ENCODE results near the gene BEND2. TPM values are rescaled to one million over a fixed set of nuclear protein-coding genes. Genes with fewer than 3 reads are reported as not detected.

The BEND2 gene
- total RNA-seq, 1 experiment from 2014 or later = not detected

DNA sequence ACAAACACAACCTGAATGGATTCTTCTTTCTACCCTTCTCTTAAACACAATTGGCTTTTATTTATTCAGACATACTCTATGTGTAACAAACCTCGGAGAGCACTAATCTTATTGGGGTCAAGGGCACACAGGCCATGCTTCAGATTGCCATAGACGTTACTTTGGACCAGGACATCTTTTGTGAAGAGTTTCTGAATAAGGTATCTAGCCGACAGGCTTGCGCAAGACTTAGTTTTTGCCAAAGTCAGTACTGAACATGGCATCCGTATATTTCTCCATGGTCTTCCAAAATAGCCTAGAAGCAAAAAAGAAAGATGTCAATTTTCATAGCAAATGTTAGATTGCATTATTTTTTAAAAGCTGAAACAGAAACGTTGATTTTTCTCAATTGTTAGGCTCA, 49.8 kb downstream of the BEND2 start:
- Histone ChIP-seq H3K27ac (ENCODE audit: low read length) (no peak overlapping the region), H3K36me3 (ENCODE audit: control insufficient read depth, insufficient read depth, low read length) (no peaks in the 10 kb centered on the region), H3K4me1 (ENCODE audit: control insufficient read depth, insufficient read depth, low read length) (no peaks in the 10 kb centered on the region), H3K27me3 (ENCODE audit: control insufficient read depth, insufficient read depth, low read length) (no peaks in the 10 kb centered on the region), H3K9me3 (ENCODE audit: control insufficient read depth, insufficient read depth, low read depth, low read length) (no peaks in the 10 kb centered on the region), H3K4me3 (ENCODE audit: low read depth in 2 of 2, low read length in 2 of 2) (no peak overlapping the region)
- ChIA-PET CTCF (no interaction called here), POLR2A (no interaction called here)
- in situ Hi-C loops (cut with HindIII; ENCODE audit: low pct_unique_long_range_greater_than_20kb, low sequenced_read_pairs) = no loop called here
- intact Hi-C loops (cut with micrococcal nuclease; ENCODE audit: unreplicated experiment) = no loop called here
- no TSS peak for BruUV-seq (replicated peaks)
- ATAC-seq (no peak), DNase-seq (ENCODE audit: low read depth, low spot score) (no peak)
- TF ChIP-seq TCF7L2 (IDR thresholded peaks at IDR 0.05; ENCODE audit: low read depth, low read length) (no peak), POLR2AphosphoS5 (IDR thresholded peaks at IDR 0.05; ENCODE audit: low read depth, low read length) (no peak), SIN3A (IDR thresholded peaks at IDR 0.05; ENCODE audit: borderline replicate concordance, insufficient read depth, low read depth, low read length) (no peak)
- TF ChIP-seq, protein P1, sequence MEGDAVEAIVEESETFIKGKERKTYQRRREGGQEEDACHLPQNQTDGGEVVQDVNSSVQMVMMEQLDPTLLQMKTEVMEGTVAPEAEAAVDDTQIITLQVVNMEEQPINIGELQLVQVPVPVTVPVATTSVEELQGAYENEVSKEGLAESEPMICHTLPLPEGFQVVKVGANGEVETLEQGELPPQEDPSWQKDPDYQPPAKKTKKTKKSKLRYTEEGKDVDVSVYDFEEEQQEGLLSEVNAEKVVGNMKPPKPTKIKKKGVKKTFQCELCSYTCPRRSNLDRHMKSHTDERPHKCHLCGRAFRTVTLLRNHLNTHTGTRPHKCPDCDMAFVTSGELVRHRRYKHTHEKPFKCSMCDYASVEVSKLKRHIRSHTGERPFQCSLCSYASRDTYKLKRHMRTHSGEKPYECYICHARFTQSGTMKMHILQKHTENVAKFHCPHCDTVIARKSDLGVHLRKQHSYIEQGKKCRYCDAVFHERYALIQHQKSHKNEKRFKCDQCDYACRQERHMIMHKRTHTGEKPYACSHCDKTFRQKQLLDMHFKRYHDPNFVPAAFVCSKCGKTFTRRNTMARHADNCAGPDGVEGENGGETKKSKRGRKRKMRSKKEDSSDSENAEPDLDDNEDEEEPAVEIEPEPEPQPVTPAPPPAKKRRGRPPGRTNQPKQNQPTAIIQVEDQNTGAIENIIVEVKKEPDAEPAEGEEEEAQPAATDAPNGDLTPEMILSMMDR (IDR thresholded peaks at IDR 0.05) = no peak
- TF ChIP-seq, protein P2, sequence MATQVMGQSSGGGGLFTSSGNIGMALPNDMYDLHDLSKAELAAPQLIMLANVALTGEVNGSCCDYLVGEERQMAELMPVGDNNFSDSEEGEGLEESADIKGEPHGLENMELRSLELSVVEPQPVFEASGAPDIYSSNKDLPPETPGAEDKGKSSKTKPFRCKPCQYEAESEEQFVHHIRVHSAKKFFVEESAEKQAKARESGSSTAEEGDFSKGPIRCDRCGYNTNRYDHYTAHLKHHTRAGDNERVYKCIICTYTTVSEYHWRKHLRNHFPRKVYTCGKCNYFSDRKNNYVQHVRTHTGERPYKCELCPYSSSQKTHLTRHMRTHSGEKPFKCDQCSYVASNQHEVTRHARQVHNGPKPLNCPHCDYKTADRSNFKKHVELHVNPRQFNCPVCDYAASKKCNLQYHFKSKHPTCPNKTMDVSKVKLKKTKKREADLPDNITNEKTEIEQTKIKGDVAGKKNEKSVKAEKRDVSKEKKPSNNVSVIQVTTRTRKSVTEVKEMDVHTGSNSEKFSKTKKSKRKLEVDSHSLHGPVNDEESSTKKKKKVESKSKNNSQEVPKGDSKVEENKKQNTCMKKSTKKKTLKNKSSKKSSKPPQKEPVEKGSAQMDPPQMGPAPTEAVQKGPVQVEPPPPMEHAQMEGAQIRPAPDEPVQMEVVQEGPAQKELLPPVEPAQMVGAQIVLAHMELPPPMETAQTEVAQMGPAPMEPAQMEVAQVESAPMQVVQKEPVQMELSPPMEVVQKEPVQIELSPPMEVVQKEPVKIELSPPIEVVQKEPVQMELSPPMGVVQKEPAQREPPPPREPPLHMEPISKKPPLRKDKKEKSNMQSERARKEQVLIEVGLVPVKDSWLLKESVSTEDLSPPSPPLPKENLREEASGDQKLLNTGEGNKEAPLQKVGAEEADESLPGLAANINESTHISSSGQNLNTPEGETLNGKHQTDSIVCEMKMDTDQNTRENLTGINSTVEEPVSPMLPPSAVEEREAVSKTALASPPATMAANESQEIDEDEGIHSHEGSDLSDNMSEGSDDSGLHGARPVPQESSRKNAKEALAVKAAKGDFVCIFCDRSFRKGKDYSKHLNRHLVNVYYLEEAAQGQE (IDR thresholded peaks at IDR 0.05; ENCODE audit: insufficient read depth in 1 of 2, low read depth in 2 of 2, low read length in 1 of 2) = no peak

DNA sequence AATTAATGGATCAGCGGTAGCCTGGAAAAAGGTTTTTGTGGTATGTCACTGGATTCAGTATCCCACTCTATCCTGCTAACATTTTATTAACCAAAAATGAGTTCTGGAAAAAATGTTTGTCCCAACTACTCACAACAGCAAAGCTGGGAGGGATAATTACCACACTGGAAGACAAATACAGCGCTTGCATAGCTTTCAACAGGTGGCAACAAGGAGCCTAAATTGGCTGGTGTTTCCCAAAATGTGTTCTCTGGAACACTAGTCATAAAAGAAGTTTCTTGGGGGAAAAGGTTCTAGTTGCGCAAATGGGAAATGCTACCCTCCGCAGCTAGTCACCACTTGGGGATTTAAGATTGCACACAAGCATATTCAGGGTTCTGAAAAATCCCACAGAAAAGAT, 54.6 kb downstream of the BEND2 start:
- in situ Hi-C loops (cut with HindIII; ENCODE audit: low pct_unique_long_range_greater_than_20kb, low sequenced_read_pairs) = no loop called here
- no peak overlapping the region for H3K27ac ChIP-seq (ENCODE audit: low read length)
- ATAC-seq = no peak
- DNase-seq (ENCODE audit: low read depth, low spot score) = no peak
- BruUV-seq (replicated peaks) = no TSS peak
- CTCF ChIA-PET = no interaction called here
- no peaks in the 10 kb centered on the region for H3K9me3 ChIP-seq (ENCODE audit: control insufficient read depth, insufficient read depth, low read depth, low read length)
- intact Hi-C loops (cut with micrococcal nuclease; ENCODE audit: unreplicated experiment) = no loop called here
- H3K36me3 ChIP-seq (ENCODE audit: control insufficient read depth, insufficient read depth, low read length) = no peaks in the 10 kb centered on the region
- no peaks in the 10 kb centered on the region for H3K4me1 ChIP-seq (ENCODE audit: control insufficient read depth, insufficient read depth, low read length)
- H3K27me3 ChIP-seq (ENCODE audit: control insufficient read depth, insufficient read depth, low read length) = no peaks in the 10 kb centered on the region
- no peak overlapping the region for H3K4me3 ChIP-seq (ENCODE audit: low read depth in 2 of 2, low read length in 2 of 2)
- POLR2A ChIA-PET = no interaction called here
- TF ChIP-seq SIN3A (IDR thresholded peaks at IDR 0.05; ENCODE audit: borderline replicate concordance, insufficient read depth, low read depth, low read length) (no peak), POLR2AphosphoS5 (IDR thresholded peaks at IDR 0.05; ENCODE audit: low read depth, low read length) (no peak), TCF7L2 (IDR thresholded peaks at IDR 0.05; ENCODE audit: low read depth, low read length) (no peak)
- TF ChIP-seq, protein P1 (IDR thresholded peaks at IDR 0.05) = no peak
- TF ChIP-seq, protein P2 (IDR thresholded peaks at IDR 0.05; ENCODE audit: insufficient read depth in 1 of 2, low read depth in 2 of 2, low read length in 1 of 2) = no peak

Measured in Panc1 (cell line).